MM.1S (cell line): Measurements from ENCODE around the gene OLFML1.

Experiments
- DNase-seq: peaks from one replicate; pipeline ENCODE4 v3.0.0-alpha.2; 2015
- H2AFZ ChIP-seq: fragments of 300-600 bp; sonication (generic); 2 replicates; pipeline ENCODE4 v1.6.0; 2016; ENCODE audit warnings: antibody characterized with exemption, low read length
- H3F3A ChIP-seq: fragments of 300-600 bp; sonication (generic); 2 replicates; pipeline ENCODE4 v1.6.1; 2016; ENCODE audit warnings: mild to moderate bottlenecking, antibody characterized with exemption, low read length, moderate library complexity, mixed read lengths; ENCODE audit not compliant: insufficient read depth
- H3K27ac ChIP-seq: fragments of 300-600 bp; sonication (generic); 2 replicates; pipeline ENCODE4 v1.5.1; 2016; ENCODE audit warnings: mild to moderate bottlenecking, low read length
- H3K27me3 ChIP-seq: fragments of 300-600 bp; sonication (generic); replicated peaks from 2 replicates; pipeline ENCODE4 v1.6.0; 2016; ENCODE audit warnings: low read length; ENCODE audit not compliant: insufficient read depth
- H3K36me3 ChIP-seq: fragments of 300-600 bp; sonication (generic); replicated peaks from 2 replicates; pipeline ENCODE4 v1.6.1; 2016; ENCODE audit warnings: mild to moderate bottlenecking, low read length, mixed read lengths; ENCODE audit not compliant: insufficient read depth
- H3K4me1 ChIP-seq: fragments of 300-600 bp; sonication (generic); 2 replicates; pipeline ENCODE4 v1.6.1; 2016; ENCODE audit warnings: low read length, mixed read lengths
- H3K4me2 ChIP-seq: fragments of 300-600 bp; sonication (generic); 2 replicates; pipeline ENCODE4 v1.6.0; 2016; ENCODE audit warnings: low read depth, low read length
- H3K4me3 ChIP-seq: fragments of 300-600 bp; sonication (generic); 2 replicates; pipeline ENCODE4 v1.5.1; 2016; ENCODE audit warnings: low read length, mixed read lengths
- H3K79me2 ChIP-seq: fragments of 300-600 bp; sonication (generic); 2 replicates; pipeline ENCODE4 v1.6.1; 2016; ENCODE audit warnings: mixed run types, low read length, mixed read lengths
- H3K9ac ChIP-seq: fragments of 300-600 bp; sonication (generic); 2 replicates; pipeline ENCODE4 v1.6.1; 2016; ENCODE audit warnings: low read length, mixed read lengths
- H3K9me2 ChIP-seq: fragments of 300-600 bp; sonication (generic); replicated peaks from 2 replicates; pipeline ENCODE4 v1.6.1; 2016; ENCODE audit warnings: mild to moderate bottlenecking, low read length, mixed read lengths; ENCODE audit not compliant: insufficient read depth
- H3K9me3 ChIP-seq: fragments of 300-600 bp; sonication (generic); replicated peaks from 2 replicates; pipeline ENCODE4 v1.6.1; 2016; ENCODE audit warnings: mild to moderate bottlenecking, low read length, mixed read lengths; ENCODE audit not compliant: insufficient read depth
- H4K20me1 ChIP-seq: fragments of 300-600 bp; sonication (generic); 2 replicates; pipeline ENCODE4 v1.6.1; 2016; ENCODE audit warnings: mild to moderate bottlenecking, low read length, moderate library complexity, mixed read lengths; ENCODE audit not compliant: insufficient read depth
- EZH2 ChIP-seq: fragments of 300-600 bp; sonication (generic); optimal IDR thresholded peaks from 2 replicates; pipeline ENCODE3; 2017; ENCODE audit warnings: low read depth, mild to moderate bottlenecking, antibody characterized with exemption, low read length, mixed read lengths
- EZH2phosphoT487 ChIP-seq: fragments of 300-600 bp; sonication (generic); IDR thresholded peaks from 2 replicates; pipeline ENCODE4 v1.6.1; 2018; ENCODE audit warnings: antibody characterized with exemption, low read length
- TF ChIP-seq, protein P1 (sequence below): fragments of 300-600 bp; sonication (generic); IDR thresholded peaks from 2 replicates; pipeline ENCODE4 v1.5.1; 2016; ENCODE audit warnings: antibody characterized with exemption, low read length, mixed read lengths

The OLFML1 gene

DNA sequence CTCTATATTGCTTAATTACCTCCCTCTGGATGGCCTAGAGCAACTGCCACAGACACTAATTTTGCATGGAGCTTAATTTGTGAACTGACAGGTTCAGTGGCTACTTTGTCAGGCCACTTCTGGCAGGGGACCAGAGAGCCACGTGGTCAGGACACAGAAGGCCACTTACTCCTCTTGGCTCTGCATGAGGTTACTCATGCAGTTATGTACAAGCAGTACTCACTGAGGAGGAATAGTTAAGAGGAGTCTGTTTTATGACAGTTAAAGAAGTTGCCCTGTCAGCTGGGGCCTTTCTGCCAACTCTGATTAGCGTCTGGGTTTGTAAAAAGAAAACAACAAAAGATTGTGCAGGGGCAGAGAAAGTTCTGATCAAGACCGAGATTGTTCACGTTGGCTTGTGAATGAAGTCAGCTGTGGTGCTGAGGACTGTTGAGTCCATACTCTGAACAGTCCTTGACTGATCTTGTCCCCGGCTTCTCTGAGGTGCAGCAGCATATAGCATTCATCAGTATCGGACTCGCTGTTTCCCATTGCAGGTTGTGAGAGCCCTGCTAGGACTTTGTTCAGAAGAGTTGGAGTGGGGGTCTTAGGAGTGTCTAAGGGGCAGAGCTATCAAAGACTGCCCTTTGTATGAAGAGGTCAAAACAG lies 69.9 kb downstream of the OLFML1 start:
- Histone ChIP-seq H2AFZ (no peak overlapping the region), H3K4me1 (peaks cover 4% of the 10 kb centered on the region), H3K9me2 (no peaks in the 10 kb centered on the region), H4K20me1 (no peaks in the 10 kb centered on the region), H3K4me2 (no peak overlapping the region), H3F3A (no peaks in the 10 kb centered on the region), H3K79me2 (0 out of 2 replicates have a peak, but pooled peaks cover 3% of the 10 kb centered on the region), H3K9me3 (no peaks in the 10 kb centered on the region), H3K4me3 (no peak overlapping the region), H3K9ac (no peak overlapping the region), H3K27ac (no peak overlapping the region), H3K27me3 (no peaks in the 10 kb centered on the region), H3K36me3 (no peaks in the 10 kb centered on the region)
- DNase-seq: no peak
- TF ChIP-seq EZH2phosphoT487 (no peak), EZH2 (no peak)
- TF ChIP-seq, protein P1, sequence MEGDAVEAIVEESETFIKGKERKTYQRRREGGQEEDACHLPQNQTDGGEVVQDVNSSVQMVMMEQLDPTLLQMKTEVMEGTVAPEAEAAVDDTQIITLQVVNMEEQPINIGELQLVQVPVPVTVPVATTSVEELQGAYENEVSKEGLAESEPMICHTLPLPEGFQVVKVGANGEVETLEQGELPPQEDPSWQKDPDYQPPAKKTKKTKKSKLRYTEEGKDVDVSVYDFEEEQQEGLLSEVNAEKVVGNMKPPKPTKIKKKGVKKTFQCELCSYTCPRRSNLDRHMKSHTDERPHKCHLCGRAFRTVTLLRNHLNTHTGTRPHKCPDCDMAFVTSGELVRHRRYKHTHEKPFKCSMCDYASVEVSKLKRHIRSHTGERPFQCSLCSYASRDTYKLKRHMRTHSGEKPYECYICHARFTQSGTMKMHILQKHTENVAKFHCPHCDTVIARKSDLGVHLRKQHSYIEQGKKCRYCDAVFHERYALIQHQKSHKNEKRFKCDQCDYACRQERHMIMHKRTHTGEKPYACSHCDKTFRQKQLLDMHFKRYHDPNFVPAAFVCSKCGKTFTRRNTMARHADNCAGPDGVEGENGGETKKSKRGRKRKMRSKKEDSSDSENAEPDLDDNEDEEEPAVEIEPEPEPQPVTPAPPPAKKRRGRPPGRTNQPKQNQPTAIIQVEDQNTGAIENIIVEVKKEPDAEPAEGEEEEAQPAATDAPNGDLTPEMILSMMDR: no peak

DNA sequence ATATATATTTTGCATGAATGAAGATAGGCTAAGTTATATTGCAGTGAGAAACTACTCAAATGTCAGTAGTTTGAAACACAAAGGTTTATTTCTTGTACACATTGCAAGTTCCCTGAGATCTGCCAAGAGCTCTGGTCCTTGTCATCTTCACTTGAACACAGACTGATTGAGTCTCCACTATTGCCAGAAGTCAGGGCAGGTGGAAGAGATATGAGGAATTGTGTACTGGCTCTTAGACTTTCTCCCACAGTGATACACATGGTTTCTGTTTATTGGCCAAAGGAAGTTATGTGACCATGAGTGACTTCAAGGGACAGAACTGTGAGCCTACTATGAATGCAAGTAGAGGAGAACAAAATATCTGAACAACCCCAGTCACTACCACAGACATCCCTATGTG lies 72.7 kb downstream of the OLFML1 start:
- Histone ChIP-seq H3K4me2 (no peak overlapping the region), H3F3A (no peaks in the 10 kb centered on the region), H3K9me2 (no peaks in the 10 kb centered on the region), H3K27me3 (no peaks in the 10 kb centered on the region), H3K79me2 (0 out of 2 replicates have a peak, but pooled peaks cover 3% of the 10 kb centered on the region), H3K36me3 (no peaks in the 10 kb centered on the region), H3K9me3 (no peaks in the 10 kb centered on the region), H3K9ac (no peak overlapping the region), H3K4me1 (no peaks in the 10 kb centered on the region), H3K27ac (no peak overlapping the region), H2AFZ (no peak overlapping the region), H4K20me1 (no peaks in the 10 kb centered on the region), H3K4me3 (no peak overlapping the region)
- TF ChIP-seq, protein P1: no peak
- TF ChIP-seq EZH2phosphoT487: no peak
- no peak for DNase-seq

DNA sequence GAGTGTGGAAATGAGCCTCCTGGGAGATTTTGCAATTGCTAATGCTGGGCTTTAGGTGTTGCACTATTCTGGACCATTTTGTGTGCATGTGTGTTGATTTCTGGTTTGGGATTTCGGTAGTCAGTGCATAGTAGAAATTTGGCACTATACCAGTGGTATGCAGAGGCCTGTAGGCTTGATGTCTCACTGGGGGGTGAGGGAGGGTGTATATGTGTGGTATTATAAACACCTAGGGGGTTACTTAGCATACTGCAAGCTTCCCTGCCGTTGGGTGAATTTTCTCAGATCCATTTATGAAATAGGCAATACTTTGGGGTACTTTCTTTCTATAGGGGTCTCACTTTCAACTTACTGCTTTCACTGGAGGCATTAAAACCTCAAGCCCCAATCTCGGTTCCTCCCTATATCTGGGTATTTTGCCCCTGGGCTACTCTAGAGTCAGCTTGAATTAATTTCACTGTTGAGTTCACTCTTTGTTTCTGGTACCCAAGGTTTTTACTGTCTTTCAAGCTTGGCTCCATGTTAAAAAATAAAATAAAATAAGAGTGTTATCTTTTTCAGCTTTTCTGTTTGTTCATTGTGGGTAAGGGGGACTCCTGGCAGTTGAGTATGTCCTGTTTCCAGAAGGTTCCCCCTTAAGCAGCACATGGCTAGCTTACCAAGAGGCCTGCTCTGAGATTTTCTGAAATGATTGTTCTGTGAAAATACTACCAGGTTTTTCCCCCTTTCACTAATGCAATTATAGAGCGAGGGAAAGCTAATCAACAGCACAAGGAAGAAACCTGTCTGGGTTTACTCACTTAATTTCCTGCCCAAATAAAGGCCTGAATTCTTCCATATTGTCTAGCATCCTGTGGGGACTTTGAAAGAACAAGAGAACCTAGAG lies 74.3 kb downstream of the OLFML1 start:
- no peak overlapping the region for H3K4me2 ChIP-seq
- H3K4me3 ChIP-seq: no peak overlapping the region
- H3K27me3 ChIP-seq: no peaks in the 10 kb centered on the region
- no peaks in the 10 kb centered on the region for H3F3A ChIP-seq
- no peak overlapping the region for H2AFZ ChIP-seq
- H3K9ac ChIP-seq: no peak overlapping the region
- TF ChIP-seq, protein P1: no peak
- TF ChIP-seq EZH2phosphoT487 (no peak), EZH2 (no peak)
- no peak for DNase-seq
- 0 out of 2 replicates have a peak, but pooled peaks cover 3% of the 10 kb centered on the region for H3K79me2 ChIP-seq
- no peaks in the 10 kb centered on the region for H4K20me1 ChIP-seq
- no peaks in the 10 kb centered on the region for H3K9me3 ChIP-seq
- H3K27ac ChIP-seq: no peak overlapping the region
- no peaks in the 10 kb centered on the region for H3K36me3 ChIP-seq
- no peaks in the 10 kb centered on the region for H3K4me1 ChIP-seq
- no peaks in the 10 kb centered on the region for H3K9me2 ChIP-seq
